GM12864 (cell line): ENCODE results near the gene GEMIN8.
A peak's percentile ranks its signal among the peaks of the same experiment; 100 is the strongest.

Experiments used
- DNase-seq: peaks from one replicate; pipeline ENCODE4 v3.0.0-alpha.2; 2011; ENCODE audit warnings: low read depth
- H3K4me3 ChIP-seq: 2 replicates; pipeline ENCODE4 v1.5.1; 2011; ENCODE audit warnings: mild to moderate bottlenecking, low read depth, low read length, control low read depth
- TF ChIP-seq, protein P1 (sequence below): IDR thresholded peaks from 2 replicates; pipeline ENCODE4 v1.5.1; 2011; ENCODE audit warnings: low read depth, mild to moderate bottlenecking, moderate library complexity, low read length, control low read depth, inconsistent platforms; ENCODE audit errors: missing control alignments

GEMIN8 gene

DNA sequence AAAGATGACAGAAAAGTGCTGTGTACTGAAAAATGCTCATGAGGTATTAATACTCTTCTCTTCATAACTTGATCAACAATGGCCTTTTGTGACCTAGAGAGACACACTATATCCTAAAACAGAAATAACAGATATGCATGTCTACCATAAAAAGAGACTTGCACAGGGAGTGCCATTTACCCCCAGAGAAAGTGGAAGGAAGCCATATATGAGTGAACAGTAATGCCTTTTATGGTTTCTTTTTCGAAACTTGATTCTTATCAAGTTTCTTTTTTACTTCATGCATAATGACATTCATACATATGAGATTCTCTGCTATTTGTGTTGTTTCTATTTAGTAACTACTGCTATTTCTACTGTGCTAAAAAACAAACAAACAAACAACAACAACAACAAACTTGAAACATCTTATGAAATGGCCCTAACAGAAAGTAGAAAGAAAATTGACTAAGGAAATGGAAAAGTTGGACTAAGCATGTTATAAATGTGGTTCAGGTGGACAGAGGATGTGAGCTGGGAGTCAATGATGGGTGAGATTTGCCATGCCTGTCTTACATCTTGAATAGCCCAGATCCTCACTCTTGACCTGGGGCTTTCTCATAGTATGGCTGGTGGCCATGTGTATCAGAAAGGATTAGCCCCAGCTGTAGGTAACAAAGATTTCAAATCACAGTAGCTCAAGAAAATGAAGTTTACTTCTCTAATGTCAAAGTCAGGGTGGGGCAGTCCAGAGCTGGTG lies 43.8 kb downstream of the GEMIN8 start:
- TF ChIP-seq, protein P1, sequence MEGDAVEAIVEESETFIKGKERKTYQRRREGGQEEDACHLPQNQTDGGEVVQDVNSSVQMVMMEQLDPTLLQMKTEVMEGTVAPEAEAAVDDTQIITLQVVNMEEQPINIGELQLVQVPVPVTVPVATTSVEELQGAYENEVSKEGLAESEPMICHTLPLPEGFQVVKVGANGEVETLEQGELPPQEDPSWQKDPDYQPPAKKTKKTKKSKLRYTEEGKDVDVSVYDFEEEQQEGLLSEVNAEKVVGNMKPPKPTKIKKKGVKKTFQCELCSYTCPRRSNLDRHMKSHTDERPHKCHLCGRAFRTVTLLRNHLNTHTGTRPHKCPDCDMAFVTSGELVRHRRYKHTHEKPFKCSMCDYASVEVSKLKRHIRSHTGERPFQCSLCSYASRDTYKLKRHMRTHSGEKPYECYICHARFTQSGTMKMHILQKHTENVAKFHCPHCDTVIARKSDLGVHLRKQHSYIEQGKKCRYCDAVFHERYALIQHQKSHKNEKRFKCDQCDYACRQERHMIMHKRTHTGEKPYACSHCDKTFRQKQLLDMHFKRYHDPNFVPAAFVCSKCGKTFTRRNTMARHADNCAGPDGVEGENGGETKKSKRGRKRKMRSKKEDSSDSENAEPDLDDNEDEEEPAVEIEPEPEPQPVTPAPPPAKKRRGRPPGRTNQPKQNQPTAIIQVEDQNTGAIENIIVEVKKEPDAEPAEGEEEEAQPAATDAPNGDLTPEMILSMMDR = no peak
- H3K4me3 ChIP-seq = no peak overlapping the region
- no peak for DNase-seq

DNA sequence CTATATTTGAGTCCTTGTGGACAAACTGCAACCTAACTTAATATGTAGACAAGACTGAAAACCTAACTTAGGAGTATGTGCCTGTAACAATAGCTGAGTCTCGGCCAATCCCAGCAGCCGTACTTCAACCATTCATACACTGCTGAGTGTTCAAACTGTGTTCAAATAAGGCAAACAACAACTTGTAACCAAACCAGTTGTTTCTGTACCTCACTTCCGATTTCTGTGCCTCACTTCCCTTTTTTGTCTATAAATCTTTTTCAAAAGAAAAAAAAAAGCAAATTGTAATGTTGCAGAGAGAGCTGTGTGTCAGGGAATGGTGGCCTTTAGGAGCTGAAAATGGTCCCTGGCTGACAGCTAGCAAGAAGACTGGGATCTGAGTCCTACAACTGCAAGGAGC lies 46.0 kb downstream of the GEMIN8 start:
- DNase-seq = peak; percentile 10
- TF ChIP-seq, protein P1 = no peak

DNA sequence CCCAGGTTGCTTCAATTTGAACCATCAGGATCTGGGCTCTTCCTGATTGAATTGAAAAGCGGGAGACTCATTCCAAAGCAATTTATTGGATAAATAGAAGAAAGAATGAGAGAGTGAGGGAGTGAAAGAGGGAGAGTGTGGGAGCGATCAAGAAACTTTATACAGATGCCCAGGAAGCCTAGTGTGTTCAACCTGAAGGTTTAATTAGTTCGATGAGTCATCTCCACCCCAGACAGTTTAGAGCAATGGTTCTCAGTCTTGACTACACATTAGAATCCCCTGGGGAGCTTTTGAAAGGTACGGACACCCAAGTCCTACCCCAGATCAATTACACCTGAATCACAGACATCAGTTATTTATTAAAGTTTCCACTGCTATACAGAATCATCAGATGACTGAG lies 61.5 kb downstream of the GEMIN8 start:
- H3K4me3 ChIP-seq = no peak overlapping the region
- DNase-seq = no peak
- TF ChIP-seq, protein P1 = no peak

More for the DNA sequence above, 46.0 kb downstream of the GEMIN8 start:
- H3K4me3 ChIP-seq = no peak overlapping the region

DNA sequence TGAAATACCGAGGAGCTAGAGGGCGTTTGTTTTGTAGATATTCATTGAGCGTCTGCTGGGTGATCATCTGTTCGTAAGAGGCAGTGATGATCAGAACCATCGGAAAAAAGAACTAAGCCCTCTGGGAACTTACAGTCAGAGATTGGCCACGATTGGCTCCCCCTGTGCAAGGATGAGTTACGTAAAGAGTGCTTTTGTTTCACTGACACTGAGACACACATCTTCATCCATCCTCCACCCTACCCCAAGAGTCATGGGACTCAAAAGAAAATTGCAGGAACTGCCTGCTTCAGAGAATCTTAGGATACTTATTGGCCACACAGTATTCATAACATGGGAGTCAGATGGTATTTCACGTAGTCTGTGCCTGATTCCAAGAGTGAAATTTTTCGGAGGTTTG lies 62.1 kb downstream of the GEMIN8 start:
- TF ChIP-seq, protein P1 = no peak
- H3K4me3 ChIP-seq = no peak overlapping the region
- no peak for DNase-seq

DNA sequence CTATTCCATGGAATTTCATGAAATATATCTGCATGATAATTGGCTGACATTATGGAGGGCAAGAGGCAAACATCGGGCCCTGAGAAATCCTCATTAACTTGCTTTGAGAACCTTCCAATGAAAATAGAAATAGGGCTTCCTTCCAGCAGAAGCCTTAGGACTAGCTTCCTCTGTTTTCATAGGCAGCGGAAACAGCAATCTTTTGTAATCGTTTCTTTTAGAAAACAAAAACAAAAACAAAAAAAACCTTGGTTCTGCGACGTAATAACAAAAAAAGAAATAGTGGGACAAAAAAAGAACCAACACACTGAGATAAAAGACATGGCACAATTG lies 62.9 kb downstream of the GEMIN8 start:
- TF ChIP-seq, protein P1 = no peak
- H3K4me3 ChIP-seq = no peak overlapping the region
- no peak for DNase-seq

DNA sequence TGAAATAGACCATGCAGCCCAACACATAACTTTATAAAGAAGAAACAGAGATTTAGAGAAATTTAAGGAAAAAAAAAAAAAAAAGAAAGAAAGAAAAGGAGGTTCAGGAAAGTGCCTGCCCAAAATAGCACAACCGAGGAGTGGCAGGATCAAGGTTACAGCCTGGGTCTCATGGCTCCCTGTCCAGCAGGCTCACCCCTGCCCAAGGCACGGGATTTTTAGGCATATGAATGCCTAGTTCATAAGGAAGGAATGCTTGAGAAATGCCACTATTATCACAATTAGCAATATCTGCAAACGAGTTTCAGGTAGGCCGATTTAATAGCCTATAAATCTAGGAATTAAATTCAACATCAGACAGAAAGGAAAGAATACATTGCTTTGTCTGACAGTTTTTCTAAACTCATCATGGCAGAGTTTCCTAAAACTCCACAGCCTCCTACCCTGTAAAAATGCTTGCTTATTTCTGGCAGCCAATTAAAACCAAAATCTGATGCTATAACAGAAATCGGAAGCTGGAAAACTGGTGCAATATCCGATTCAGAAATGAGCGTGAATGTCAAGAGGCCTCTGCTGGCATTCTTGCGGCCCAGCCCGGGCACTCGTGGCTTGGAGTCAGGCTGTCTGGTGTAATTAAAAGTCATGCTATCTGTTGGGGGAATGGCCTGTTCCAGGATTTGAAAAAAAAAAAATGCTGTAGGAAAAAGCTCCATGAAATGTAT lies 63.5 kb downstream of the GEMIN8 start:
- no peak for DNase-seq
- TF ChIP-seq, protein P1 = no peak
- H3K4me3 ChIP-seq = no peak overlapping the region
